Gastroesophageal sphincter (tissue), 4 donors: ENCODE data around the gene FNIP2. TPM values are rescaled to one million over a fixed set of nuclear protein-coding genes. Genes with fewer than 3 reads are reported as not detected.
"Not testable (repeated sequence)": the region's sequence is repeated elsewhere in the genome, so short reads cannot be mapped to it uniquely, and the experiment has no call there.

Experiments
- ATAC-seq: fragments of 150-250 bp; one replicate; pipeline ENCODE4 v1.9.1; 2016; ENCODE audit warnings: mild to moderate bottlenecking, moderate library complexity
- H3K27ac ChIP-seq, 4 donors: fragments of 200-600 bp; sonication (generic) in 3 of 4; 1 replicate in 3 of 4; 2 replicates in 1 of 4; pipeline ENCODE4 v1.5.1; 2016 to 2019
- H3K27me3 ChIP-seq: fragments of 200-600 bp; sonication (generic); one replicate; pipeline ENCODE4 v1.5.1; 2019
- H3K36me3 ChIP-seq, 2 donors: fragments of 200-600 bp; sonication (generic); one replicate each; pipeline ENCODE4 v1.5.1; 2019; ENCODE audit warnings: control low read depth in 1 of 2
- H3K4me1 ChIP-seq, 3 donors: fragments of 200-600 bp; sonication (generic); 1 replicate in 2 of 3; 2 replicates in 1 of 3; pipeline ENCODE4 v1.5.1; 2016 to 2019; ENCODE audit warnings: control low read depth in 2 of 3
- H3K4me3 ChIP-seq, 2 donors: fragments of 200-600 bp; sonication (generic); one replicate each; pipeline ENCODE4 v1.5.1; 2019; ENCODE audit warnings: mild to moderate bottlenecking in 1 of 2, moderate library complexity in 1 of 2
- H3K9me3 ChIP-seq, 3 donors: fragments of 200-600 bp; sonication (generic); one replicate each; pipeline ENCODE4 v1.5.1; 2017 to 2019; ENCODE audit warnings: control low read depth in 2 of 3
- EP300 ChIP-seq: sonication (generic); formaldehyde crosslinking; IDR thresholded peaks from one replicate; pipeline ENCODE4 v1.6.1; 2017; ENCODE audit warnings: antibody characterized with exemption, mild to moderate bottlenecking
- POLR2A ChIP-seq, 2 donors: fragments of 450-650 bp; IDR thresholded peaks; one replicate each; pipeline ENCODE4 v1.6.1; 2017; ENCODE audit warnings: antibody characterized with exemption in 2 of 2, mild to moderate bottlenecking in 2 of 2, moderate library complexity in 1 of 2
- POLR2AphosphoS5 ChIP-seq: sonication (generic); formaldehyde crosslinking; IDR thresholded peaks from one replicate; pipeline ENCODE4 v1.6.1; 2017; ENCODE audit warnings: antibody characterized with exemption
- WGBS, 2 donors: methylation state at CpG; one replicate each; pipeline ENCODE4 v1.1.5; 2018; ENCODE audit warnings: low coverage in 1 of 2; 5-methylcytosine and 5-hydroxymethylcytosine counted together
- total RNA-seq, 4 donors: library from RNA; depleted of rRNA; stranded (reverse); fragments of >200 nt; gene quantifications; one replicate each; pipeline ENCODE4 v1.1.0, GENCODE V29; 2016
- TF ChIP-seq, protein P1 (sequence below), 4 experiments: fragments of 200-600 bp in 2 of 4; fragments of 450-650 bp in 2 of 4; sonication (generic) in 1 of 4; IDR thresholded peaks; one replicate each; pipeline ENCODE4 v1.5.1; 2017 to 2019; ENCODE audit warnings: antibody characterized with exemption in 4 of 4, mild to moderate bottlenecking in 2 of 4, moderate library complexity in 2 of 4

FNIP2 gene
- total RNA-seq, 4 donors from 2014 or later: 53.0 to 135 (median 70.5) TPM

DNA sequence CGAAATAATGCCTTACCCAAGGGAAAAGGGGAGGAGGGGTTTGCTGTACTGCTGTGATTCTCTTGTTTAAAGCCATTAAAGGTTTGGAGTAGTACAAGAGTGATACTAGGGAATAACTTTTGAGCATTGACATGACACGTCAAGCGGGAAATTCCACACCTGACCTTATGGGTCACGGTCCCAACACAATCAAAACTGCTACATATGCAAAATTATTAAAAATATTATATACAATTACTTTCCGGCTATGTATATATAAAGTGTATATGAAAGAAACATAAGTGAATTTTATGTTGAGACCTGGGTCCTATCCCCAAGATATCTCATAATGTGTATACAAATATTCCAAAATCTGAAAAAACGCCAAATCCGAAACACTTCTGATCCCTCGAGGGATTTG, 21.0 kb downstream of the FNIP2 start:
- no peak overlapping the region for H3K27ac ChIP-seq
- no peak for TF ChIP-seq POLR2A (IDR thresholded peaks at IDR 0.05)
- H3K36me3 ChIP-seq: no peaks in the 10 kb centered on the region
- 87 to 97% methylated on average over 8 of the region's 8 CpGs for WGBS, 2 donors
- H3K4me1 ChIP-seq: peaks cover 12 to 79% (median 21%) of the 10 kb centered on the region in 3 donors
- no peak for ATAC-seq
- H3K4me3 ChIP-seq: no peak overlapping the region
- no peaks in the 10 kb centered on the region for H3K27me3 ChIP-seq
- H3K9me3 ChIP-seq: no peaks in the 10 kb centered on the region

DNA sequence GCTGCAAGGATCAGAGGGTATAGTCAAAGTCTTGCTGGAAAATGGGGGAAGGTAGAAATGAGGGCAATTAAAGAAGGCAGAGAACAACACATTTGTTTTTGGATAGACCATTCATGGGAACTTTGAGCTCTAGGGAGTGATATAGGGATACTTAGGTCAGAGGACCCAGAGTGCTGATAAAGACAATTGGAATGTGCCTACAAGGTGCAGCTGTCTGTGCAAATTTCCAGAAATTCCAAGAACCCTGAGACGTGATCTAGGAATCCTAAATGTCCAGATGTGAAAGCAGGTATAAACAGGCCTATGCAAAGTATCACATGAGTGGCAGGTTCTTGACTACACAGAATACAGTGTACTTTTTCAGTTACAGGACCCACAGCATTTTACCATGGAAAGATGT, 24.2 kb downstream of the FNIP2 start:
- H3K4me1 ChIP-seq: peaks cover 5 to 80% (median 9%) of the 10 kb centered on the region in 3 donors
- no peak for ATAC-seq
- no peak overlapping the region for H3K4me3 ChIP-seq
- no peaks in the 10 kb centered on the region for H3K27me3 ChIP-seq
- no peak overlapping the region for H3K27ac ChIP-seq
- no peak for TF ChIP-seq POLR2AphosphoS5
- no peak for TF ChIP-seq POLR2A (IDR thresholded peaks at IDR 0.05)
- TF ChIP-seq EP300: no peak
- TF ChIP-seq, protein P1, sequence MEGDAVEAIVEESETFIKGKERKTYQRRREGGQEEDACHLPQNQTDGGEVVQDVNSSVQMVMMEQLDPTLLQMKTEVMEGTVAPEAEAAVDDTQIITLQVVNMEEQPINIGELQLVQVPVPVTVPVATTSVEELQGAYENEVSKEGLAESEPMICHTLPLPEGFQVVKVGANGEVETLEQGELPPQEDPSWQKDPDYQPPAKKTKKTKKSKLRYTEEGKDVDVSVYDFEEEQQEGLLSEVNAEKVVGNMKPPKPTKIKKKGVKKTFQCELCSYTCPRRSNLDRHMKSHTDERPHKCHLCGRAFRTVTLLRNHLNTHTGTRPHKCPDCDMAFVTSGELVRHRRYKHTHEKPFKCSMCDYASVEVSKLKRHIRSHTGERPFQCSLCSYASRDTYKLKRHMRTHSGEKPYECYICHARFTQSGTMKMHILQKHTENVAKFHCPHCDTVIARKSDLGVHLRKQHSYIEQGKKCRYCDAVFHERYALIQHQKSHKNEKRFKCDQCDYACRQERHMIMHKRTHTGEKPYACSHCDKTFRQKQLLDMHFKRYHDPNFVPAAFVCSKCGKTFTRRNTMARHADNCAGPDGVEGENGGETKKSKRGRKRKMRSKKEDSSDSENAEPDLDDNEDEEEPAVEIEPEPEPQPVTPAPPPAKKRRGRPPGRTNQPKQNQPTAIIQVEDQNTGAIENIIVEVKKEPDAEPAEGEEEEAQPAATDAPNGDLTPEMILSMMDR (IDR thresholded peaks at IDR 0.05): no peak
- WGBS, 2 donors: 70% methylated on average over 1 of the region's 1 CpG; no CpG with 5 or more reads in 1 of the 2 donors
- no peaks in the 10 kb centered on the region for H3K9me3 ChIP-seq
- H3K36me3 ChIP-seq: no peaks in the 10 kb centered on the region

DNA sequence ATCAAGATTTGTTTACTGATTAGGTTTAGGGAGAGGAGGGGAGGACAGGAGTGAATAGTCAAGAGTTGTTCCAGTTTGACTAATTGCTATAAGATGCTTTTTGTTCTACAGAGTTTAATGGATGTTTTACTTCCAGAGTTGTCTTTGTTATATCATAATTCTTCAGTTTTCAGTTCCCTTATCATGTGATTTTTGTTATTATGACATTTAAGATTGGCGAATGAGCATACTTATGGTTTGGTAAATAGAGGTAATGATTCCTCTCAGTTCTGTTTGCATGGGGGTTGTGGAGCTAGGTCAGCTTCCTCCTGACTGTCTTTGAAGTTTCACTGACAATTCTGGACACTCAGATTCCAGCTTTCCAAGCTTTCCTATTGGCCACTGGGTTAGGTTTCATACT, 24.6 kb downstream of the FNIP2 start:
- not testable (repeated sequence) for H3K36me3 ChIP-seq, H3K4me3 ChIP-seq, H3K27me3 ChIP-seq, ATAC-seq, H3K9me3 ChIP-seq, H3K27ac ChIP-seq
- WGBS, 2 donors: 80 to 100% methylated on average over 1 of the region's 1 CpG
- peaks cover 5 to 80% (median 5%) of the 10 kb centered on the region in 3 donors for H3K4me1 ChIP-seq

DNA sequence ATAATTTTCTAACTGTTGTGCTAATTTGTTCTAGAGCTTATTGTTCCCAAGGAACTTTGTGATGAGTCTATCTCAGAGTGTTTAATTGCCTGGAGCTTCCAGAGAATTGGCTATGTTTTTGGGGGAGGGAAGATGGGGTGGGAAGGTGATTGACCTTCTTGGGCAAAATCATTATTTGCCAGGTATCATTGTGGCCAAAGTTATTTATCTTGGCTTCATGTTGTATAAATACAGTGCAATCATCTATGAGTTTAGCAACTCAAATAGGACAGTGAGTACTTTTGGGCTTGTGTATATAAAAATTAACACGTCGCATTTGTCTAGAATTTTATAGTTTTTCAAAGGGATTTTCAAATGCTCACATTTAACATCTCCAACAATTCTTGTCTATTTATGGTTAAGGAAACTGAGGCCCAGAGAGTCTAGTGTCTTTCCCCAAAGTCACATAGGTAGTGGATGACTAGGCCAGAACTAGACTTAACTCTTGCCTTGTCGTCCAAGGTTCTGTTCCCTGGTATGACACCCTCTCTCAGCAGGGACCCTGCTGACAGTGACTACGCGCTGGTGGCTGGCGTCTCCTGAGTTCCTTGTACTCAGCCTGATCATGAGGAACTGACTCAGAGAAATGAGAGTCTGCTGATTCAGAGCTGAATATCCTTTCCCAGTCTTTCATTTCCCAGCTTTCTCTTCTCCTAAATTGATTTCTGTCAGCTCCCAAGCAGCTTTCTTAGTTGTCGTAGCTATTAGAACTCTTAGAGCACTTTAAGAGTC, 27.7 kb downstream of the FNIP2 start:
- WGBS, 2 donors: 87 to 90% methylated on average over 6 to 7 of the region's 7 CpGs
- Histone ChIP-seq H3K4me1 (peaks cover 6 to 93% (median 14%) of the 10 kb centered on the region in 3 donors), H3K36me3 (no peaks in the 10 kb centered on the region), H3K4me3 (no peak overlapping the region), H3K9me3 (no peaks in the 10 kb centered on the region), H3K27ac (no peak overlapping the region), H3K27me3 (no peaks in the 10 kb centered on the region)
- no peak for ATAC-seq
- TF ChIP-seq POLR2A (IDR thresholded peaks at IDR 0.05) (no peak), POLR2AphosphoS5 (no peak), EP300 (no peak)
- TF ChIP-seq, protein P1 (IDR thresholded peaks at IDR 0.05): no peak

DNA sequence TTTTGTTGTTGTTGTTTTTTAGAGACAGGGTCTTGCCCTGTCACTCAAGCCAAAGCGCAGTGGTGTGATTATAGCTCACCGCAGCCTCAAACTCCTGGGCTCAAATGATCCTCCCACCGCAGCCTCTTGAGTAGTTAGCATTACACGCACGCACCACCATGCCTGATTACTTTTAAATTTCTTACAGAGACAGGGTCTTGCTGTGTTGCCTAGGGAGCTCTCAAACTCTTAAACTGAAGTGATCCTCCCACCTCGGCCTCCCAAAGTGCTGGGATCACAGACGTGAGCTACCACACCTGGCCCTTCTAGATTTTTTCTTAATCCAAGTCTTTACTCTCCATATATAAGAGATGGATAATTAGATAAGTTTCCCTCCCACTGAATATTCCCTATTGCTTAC, 29.2 kb downstream of the FNIP2 start:
- TF ChIP-seq, protein P1 (IDR thresholded peaks at IDR 0.05): no peak
- TF ChIP-seq POLR2AphosphoS5 (no peak), POLR2A (IDR thresholded peaks at IDR 0.05) (no peak), EP300 (no peak)
- H3K27ac ChIP-seq: no peak overlapping the region
- ATAC-seq: no peak
- peaks cover 6 to 93% (median 14%) of the 10 kb centered on the region in 3 donors for H3K4me1 ChIP-seq
- no peaks in the 10 kb centered on the region for H3K36me3 ChIP-seq
- H3K27me3 ChIP-seq: no peaks in the 10 kb centered on the region
- no peak overlapping the region for H3K4me3 ChIP-seq
- no peaks in the 10 kb centered on the region for H3K9me3 ChIP-seq
- 84 to 95% methylated on average over 4 to 7 of the region's 7 CpGs for WGBS, 2 donors

DNA sequence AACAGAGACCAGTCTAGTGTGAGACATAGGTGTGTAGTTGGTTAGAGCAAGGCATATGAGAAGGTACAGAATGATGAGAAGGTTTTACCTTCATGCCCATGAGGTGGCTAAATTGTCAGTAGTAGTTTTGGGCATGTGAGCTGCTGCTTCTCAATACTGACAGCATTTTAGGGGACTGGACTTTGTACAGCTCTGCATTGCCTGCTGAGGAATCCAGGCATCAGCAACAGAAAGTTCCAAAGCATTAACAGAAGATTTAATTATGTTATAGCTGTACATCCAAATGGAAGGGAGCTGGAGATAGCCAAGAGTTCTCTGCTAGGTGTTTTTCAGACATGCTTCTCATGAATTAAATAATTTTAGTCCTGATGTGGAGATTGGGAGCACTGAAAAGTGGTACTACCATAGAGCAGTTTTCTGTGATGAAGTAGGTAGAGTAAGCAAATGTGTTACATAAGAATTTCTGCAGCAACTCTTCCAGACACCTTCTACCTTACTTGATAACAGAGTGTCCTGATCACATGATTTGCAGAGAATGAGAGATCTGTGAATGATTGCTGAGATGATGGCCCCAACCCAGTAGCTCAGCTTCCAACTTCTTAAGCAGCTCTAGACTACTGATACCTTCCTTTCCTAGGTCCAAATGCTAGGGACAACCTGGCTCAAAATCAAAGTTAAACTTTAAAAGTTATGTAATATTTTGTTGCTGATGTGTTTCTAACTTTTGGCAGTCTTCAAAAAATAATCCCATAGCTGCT, 30.4 kb downstream of the FNIP2 start:
- Histone ChIP-seq H3K27me3 (no peaks in the 10 kb centered on the region), H3K36me3 (no peaks in the 10 kb centered on the region), H3K4me3 (no peak overlapping the region), H3K4me1 (peaks cover 6 to 99% (median 14%) of the 10 kb centered on the region in 3 donors), H3K27ac (no peak overlapping the region), H3K9me3 (no peaks in the 10 kb centered on the region)
- no peak for TF ChIP-seq POLR2A (IDR thresholded peaks at IDR 0.05)
- no peak for TF ChIP-seq EP300
- TF ChIP-seq, protein P1 (IDR thresholded peaks at IDR 0.05): no peak
- no peak for TF ChIP-seq POLR2AphosphoS5
- no peak for ATAC-seq
